Measurements from ENCODE around the gene SSBP3.

The SSBP3 gene

DNA sequence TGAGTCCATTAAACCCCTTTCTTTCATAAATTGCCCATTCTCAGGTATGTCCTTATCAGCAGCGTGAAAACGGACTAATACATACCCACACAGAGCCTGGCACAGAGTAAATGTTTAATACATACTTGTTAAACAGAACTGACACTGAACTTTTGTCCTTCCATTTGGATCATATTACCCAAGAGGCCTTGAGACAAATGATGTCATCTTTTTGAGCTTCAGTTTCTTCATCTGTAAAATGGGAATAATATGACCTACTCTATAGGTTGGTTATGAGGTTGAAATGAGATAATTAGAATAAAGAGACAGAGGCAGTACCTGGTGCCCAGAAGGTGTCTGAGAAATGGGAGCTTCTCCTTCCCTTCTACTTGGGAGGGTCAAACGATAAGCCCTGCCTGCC is 220.1 kb downstream of the SSBP3 start:
- DNase-seq (ENCODE audit: extremely low spot score): no peak
- CTCF ChIA-PET: no interaction called here
- TF ChIP-seq ELF4 (IDR thresholded peaks at IDR 0.05): no peak
- TF ChIP-seq BHLHE40 (IDR thresholded peaks at IDR 0.05; ENCODE audit: borderline replicate concordance): no peak
- no peak for TF ChIP-seq FOXM1 (IDR thresholded peaks at IDR 0.05; ENCODE audit: borderline replicate concordance)
- TF ChIP-seq FOXA1 (IDR thresholded peaks at IDR 0.05): no peak
- TF ChIP-seq SP1 (IDR thresholded peaks at IDR 0.05): no peak
- TF ChIP-seq L3MBTL2 (conservative IDR thresholded peaks at IDR 0.05): no peak
- no peak for TF ChIP-seq PKNOX1 (IDR thresholded peaks at IDR 0.05)
- TF ChIP-seq NFRKB (IDR thresholded peaks at IDR 0.05): no peak
- no peak for TF ChIP-seq SUZ12 (IDR thresholded peaks at IDR 0.05)
- no peak for TF ChIP-seq ARNT (IDR thresholded peaks at IDR 0.05)
- no peak for TF ChIP-seq HDGF (IDR thresholded peaks at IDR 0.05; ENCODE audit: borderline replicate concordance)
- POLR2A ChIA-PET: interaction anchor here (0.9 kb wide), 1 partner anchor 14 kb away, joined by 4 read pairs; the partner anchor contains the start of gene MRPL37

GRCh38 chr1:54180701-54181360 is 225.4 kb downstream of the SSBP3 start:
- DNase-seq (ENCODE audit: extremely low spot score): no peak
- no peak for TF ChIP-seq FOXK2 (IDR thresholded peaks at IDR 0.05)
- TF ChIP-seq TARDBP (IDR thresholded peaks at IDR 0.05): no peak
- no peak for TF ChIP-seq ELF4 (IDR thresholded peaks at IDR 0.05)
- no peak for TF ChIP-seq BHLHE40 (IDR thresholded peaks at IDR 0.05; ENCODE audit: borderline replicate concordance)
- TF ChIP-seq HDGF (IDR thresholded peaks at IDR 0.05; ENCODE audit: borderline replicate concordance): no peak
- no peak for TF ChIP-seq ARNT (IDR thresholded peaks at IDR 0.05)
- TF ChIP-seq CTBP1 (IDR thresholded peaks at IDR 0.05; ENCODE audit: borderline replicate concordance): no peak
- no peak for TF ChIP-seq PKNOX1 (IDR thresholded peaks at IDR 0.05)
- TF ChIP-seq LEF1 (IDR thresholded peaks at IDR 0.05; ENCODE audit: borderline replicate concordance): no peak
- no peak for TF ChIP-seq L3MBTL2 (conservative IDR thresholded peaks at IDR 0.05)
- TF ChIP-seq ZNF384 (IDR thresholded peaks at IDR 0.05): no peak
- no peak for TF ChIP-seq SP1 (IDR thresholded peaks at IDR 0.05)
- no peak for TF ChIP-seq FOXA1 (IDR thresholded peaks at IDR 0.05)
- no peak for TF ChIP-seq NFRKB (IDR thresholded peaks at IDR 0.05)
- ChIA-PET POLR2A (no interaction called here), CTCF (interaction anchor here (0.5 to 1.6 kb wide), 6 partner anchors 10 to 630 kb away, joined by 3 to 6 read pairs (median 4); no protein-coding TSS in a partner anchor)

- ChIA-PET POLR2A (no interaction called here), CTCF (no interaction called here)
- no peak for DNase-seq (ENCODE audit: extremely low spot score)
- TF ChIP-seq SUZ12 (IDR thresholded peaks at IDR 0.05) (no peak), LEF1 (IDR thresholded peaks at IDR 0.05; ENCODE audit: borderline replicate concordance) (no peak), FOXM1 (IDR thresholded peaks at IDR 0.05; ENCODE audit: borderline replicate concordance) (no peak), NFRKB (IDR thresholded peaks at IDR 0.05) (no peak), ZNF384 (IDR thresholded peaks at IDR 0.05) (no peak), FOXK2 (IDR thresholded peaks at IDR 0.05) (no peak), PKNOX1 (IDR thresholded peaks at IDR 0.05) (no peak), FOXA1 (IDR thresholded peaks at IDR 0.05) (no peak), ARNT (IDR thresholded peaks at IDR 0.05) (no peak), ELF4 (IDR thresholded peaks at IDR 0.05) (no peak)
Observed at GRCh38 chr1:54178296-54179070, 227.7 kb downstream of the SSBP3 start.

DNA sequence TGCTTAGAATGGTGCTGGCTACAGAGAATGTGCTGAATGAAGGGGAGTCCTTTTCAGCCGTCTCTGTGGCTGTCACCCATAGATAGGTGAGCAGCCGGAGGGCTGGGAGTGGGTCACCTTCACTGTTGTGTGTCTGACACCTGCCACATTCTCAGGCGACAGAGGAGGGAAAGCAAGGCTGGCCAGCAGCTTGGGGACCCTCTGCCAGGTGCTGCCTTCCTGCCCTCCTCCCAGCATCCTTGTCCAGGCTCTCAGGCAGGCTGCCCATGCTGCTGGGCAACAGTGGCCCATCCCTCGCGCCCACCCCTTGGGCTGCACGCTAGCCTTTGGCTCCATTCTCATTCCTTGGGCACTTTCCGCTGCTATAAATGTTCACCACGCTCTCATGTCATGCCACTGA is 228.5 kb downstream of the SSBP3 start:
- POLR2A ChIA-PET: no interaction called here
- no peak for TF ChIP-seq PKNOX1 (IDR thresholded peaks at IDR 0.05)
- no peak for DNase-seq (ENCODE audit: extremely low spot score)
- CTCF ChIA-PET: no interaction called here

- TF ChIP-seq FOXK2 (IDR thresholded peaks at IDR 0.05) (no peak), ZNF384 (IDR thresholded peaks at IDR 0.05) (no peak), ARNT (IDR thresholded peaks at IDR 0.05) (no peak), NFRKB (IDR thresholded peaks at IDR 0.05) (no peak), SP1 (IDR thresholded peaks at IDR 0.05) (no peak), BHLHE40 (IDR thresholded peaks at IDR 0.05; ENCODE audit: borderline replicate concordance) (no peak), FOXA1 (IDR thresholded peaks at IDR 0.05) (no peak), PKNOX1 (IDR thresholded peaks at IDR 0.05) (no peak), HDGF (IDR thresholded peaks at IDR 0.05; ENCODE audit: borderline replicate concordance) (no peak), LEF1 (IDR thresholded peaks at IDR 0.05; ENCODE audit: borderline replicate concordance) (no peak), L3MBTL2 (conservative IDR thresholded peaks at IDR 0.05) (no peak), FOXM1 (IDR thresholded peaks at IDR 0.05; ENCODE audit: borderline replicate concordance) (no peak), SUZ12 (IDR thresholded peaks at IDR 0.05) (no peak), CTBP1 (IDR thresholded peaks at IDR 0.05; ENCODE audit: borderline replicate concordance) (no peak), TARDBP (IDR thresholded peaks at IDR 0.05) (no peak), ELF4 (IDR thresholded peaks at IDR 0.05) (no peak)
- POLR2A ChIA-PET: no interaction called here
- DNase-seq (ENCODE audit: extremely low spot score): no peak
- CTCF ChIA-PET: no interaction called here
Observed at GRCh38 chr1:54176621-54177327, 229.4 kb downstream of the SSBP3 start.

Data from HEK293T (cell line).